ENCODE results near the gene GAS6.

The GAS6 gene

DNA sequence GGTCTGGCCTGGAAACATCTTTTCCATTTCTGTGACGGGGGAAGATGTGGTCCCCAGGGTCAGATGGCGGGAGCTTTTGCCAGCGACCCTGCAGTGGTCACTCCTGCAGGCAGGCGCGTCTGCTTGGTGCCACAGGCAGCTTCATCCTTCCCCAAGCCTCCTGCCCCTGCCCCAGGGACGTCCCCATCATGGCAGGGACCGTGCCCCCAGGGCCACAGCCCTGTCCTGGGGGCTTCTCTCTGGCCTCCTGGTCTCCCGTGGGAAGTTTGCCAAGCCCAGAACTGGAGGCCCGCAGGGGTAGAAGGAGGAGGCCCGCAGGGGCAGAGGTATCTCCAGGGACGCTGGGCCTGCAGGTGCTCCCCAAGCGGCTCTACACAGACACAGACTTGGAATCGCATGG, 57.4 kb downstream of the GAS6 start:
- Histone ChIP-seq H4K20me1 (ENCODE audit: insufficient read depth, low read length) (no peaks in the 10 kb centered on the region), H3K9me2 (replicated peaks; ENCODE audit: insufficient read depth, low read length) (no peaks in the 10 kb centered on the region), H3K9me3 (replicated peaks; ENCODE audit: insufficient read depth, low read length) (no peaks in the 10 kb centered on the region), H3F3A (ENCODE audit: insufficient read depth, low read length) (no peaks in the 10 kb centered on the region), H3K4me3 (ENCODE audit: low read length) (no peak overlapping the region), H3K4me1 (ENCODE audit: low read length) (no peaks in the 10 kb centered on the region), H3K27me3 (replicated peaks; ENCODE audit: insufficient read depth, low read length) (no peaks in the 10 kb centered on the region), H3K79me2 (ENCODE audit: low read length) (no peaks in the 10 kb centered on the region), H3K9ac (ENCODE audit: low read length) (no peak overlapping the region), H3K4me2 (ENCODE audit: low read depth, low read length) (no peak overlapping the region), H3K36me3 (replicated peaks; ENCODE audit: insufficient read depth, low read length) (no peaks in the 10 kb centered on the region), H2AFZ (ENCODE audit: low read length) (no peak overlapping the region), H3K27ac (ENCODE audit: low read length) (no peak overlapping the region)
- TF ChIP-seq EZH2 (optimal IDR thresholded peaks at IDR 0.05; ENCODE audit: low read depth, low read length) (no peak), EZH2phosphoT487 (IDR thresholded peaks at IDR 0.05; ENCODE audit: low read length) (no peak)
- TF ChIP-seq, protein P1, sequence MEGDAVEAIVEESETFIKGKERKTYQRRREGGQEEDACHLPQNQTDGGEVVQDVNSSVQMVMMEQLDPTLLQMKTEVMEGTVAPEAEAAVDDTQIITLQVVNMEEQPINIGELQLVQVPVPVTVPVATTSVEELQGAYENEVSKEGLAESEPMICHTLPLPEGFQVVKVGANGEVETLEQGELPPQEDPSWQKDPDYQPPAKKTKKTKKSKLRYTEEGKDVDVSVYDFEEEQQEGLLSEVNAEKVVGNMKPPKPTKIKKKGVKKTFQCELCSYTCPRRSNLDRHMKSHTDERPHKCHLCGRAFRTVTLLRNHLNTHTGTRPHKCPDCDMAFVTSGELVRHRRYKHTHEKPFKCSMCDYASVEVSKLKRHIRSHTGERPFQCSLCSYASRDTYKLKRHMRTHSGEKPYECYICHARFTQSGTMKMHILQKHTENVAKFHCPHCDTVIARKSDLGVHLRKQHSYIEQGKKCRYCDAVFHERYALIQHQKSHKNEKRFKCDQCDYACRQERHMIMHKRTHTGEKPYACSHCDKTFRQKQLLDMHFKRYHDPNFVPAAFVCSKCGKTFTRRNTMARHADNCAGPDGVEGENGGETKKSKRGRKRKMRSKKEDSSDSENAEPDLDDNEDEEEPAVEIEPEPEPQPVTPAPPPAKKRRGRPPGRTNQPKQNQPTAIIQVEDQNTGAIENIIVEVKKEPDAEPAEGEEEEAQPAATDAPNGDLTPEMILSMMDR (IDR thresholded peaks at IDR 0.05; ENCODE audit: low read length) = no peak
- no peak for DNase-seq

DNA sequence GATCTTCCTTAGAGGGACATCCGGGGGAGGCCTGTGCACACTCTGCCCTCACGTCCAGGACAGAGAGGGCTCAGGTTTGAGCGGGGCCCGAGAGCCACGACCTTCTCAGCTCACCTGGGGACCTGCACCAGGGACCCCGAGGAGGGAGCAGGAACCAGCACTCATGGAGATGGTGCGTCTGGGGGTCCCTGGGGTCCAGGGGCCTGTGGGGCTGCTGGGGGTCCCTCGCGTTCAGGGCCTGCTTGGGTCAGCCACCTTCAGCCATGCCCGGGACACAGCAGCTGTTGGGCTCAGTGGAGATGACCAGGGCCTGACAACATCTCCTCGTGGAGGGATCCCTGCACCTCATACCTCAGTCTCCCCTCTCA, 57.8 kb downstream of the GAS6 start:
- Histone ChIP-seq H4K20me1 (ENCODE audit: insufficient read depth, low read length) (no peaks in the 10 kb centered on the region), H3K36me3 (replicated peaks; ENCODE audit: insufficient read depth, low read length) (no peaks in the 10 kb centered on the region), H3K9me3 (replicated peaks; ENCODE audit: insufficient read depth, low read length) (no peaks in the 10 kb centered on the region), H3K4me2 (ENCODE audit: low read depth, low read length) (no peak overlapping the region), H3K27me3 (replicated peaks; ENCODE audit: insufficient read depth, low read length) (no peaks in the 10 kb centered on the region), H2AFZ (ENCODE audit: low read length) (no peak overlapping the region), H3K27ac (ENCODE audit: low read length) (no peak overlapping the region), H3K79me2 (ENCODE audit: low read length) (no peaks in the 10 kb centered on the region), H3K4me3 (ENCODE audit: low read length) (no peak overlapping the region), H3F3A (ENCODE audit: insufficient read depth, low read length) (no peaks in the 10 kb centered on the region), H3K9ac (ENCODE audit: low read length) (no peak overlapping the region), H3K4me1 (ENCODE audit: low read length) (no peaks in the 10 kb centered on the region), H3K9me2 (replicated peaks; ENCODE audit: insufficient read depth, low read length) (no peaks in the 10 kb centered on the region)
- no peak for TF ChIP-seq EZH2 (optimal IDR thresholded peaks at IDR 0.05; ENCODE audit: low read depth, low read length)
- TF ChIP-seq EZH2phosphoT487 (IDR thresholded peaks at IDR 0.05; ENCODE audit: low read length) = no peak
- TF ChIP-seq, protein P1 (IDR thresholded peaks at IDR 0.05; ENCODE audit: low read length) = no peak
- no peak for DNase-seq

DNA sequence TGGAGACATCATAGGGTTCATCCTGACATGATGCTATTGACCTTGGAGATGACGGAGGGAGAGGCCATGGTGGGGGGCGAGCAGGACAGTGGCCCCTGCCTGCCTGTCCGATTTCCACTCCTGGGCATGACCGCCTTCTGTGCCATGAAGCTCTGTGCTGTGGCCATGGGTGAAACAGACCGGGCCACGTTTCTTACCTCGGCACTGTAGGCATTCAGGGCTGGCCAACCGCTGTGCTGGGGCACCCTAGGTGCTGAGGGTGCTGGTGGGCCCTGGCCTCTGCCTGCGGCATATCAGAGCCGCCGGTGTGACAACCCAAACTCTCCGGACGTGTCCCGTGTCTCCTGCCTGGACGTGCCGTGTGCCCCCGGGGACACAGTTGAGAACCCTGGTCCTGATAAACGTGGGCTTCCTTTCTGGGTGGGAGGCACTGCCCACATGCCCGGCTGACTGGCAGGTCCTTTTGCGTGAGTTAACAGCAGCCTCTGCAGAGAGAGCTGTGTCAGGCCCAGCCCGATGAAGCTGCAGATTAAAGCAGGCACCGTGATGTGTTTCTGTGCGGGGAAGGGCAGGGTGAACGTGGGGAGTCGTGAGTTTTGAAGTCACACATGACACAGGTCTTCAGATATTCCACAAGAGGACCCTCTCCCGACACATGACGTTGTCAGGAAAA, 58.3 kb downstream of the GAS6 start:
- H3K9me2 ChIP-seq (replicated peaks; ENCODE audit: insufficient read depth, low read length) = no peaks in the 10 kb centered on the region
- H3K4me1 ChIP-seq (ENCODE audit: low read length) = no peaks in the 10 kb centered on the region
- no peak overlapping the region for H2AFZ ChIP-seq (ENCODE audit: low read length)
- H3K79me2 ChIP-seq (ENCODE audit: low read length) = no peaks in the 10 kb centered on the region
- H3F3A ChIP-seq (ENCODE audit: insufficient read depth, low read length) = no peaks in the 10 kb centered on the region
- no peak overlapping the region for H3K9ac ChIP-seq (ENCODE audit: low read length)
- H3K4me2 ChIP-seq (ENCODE audit: low read depth, low read length) = no peak overlapping the region
- no peak for DNase-seq
- no peaks in the 10 kb centered on the region for H3K27me3 ChIP-seq (replicated peaks; ENCODE audit: insufficient read depth, low read length)
- H3K27ac ChIP-seq (ENCODE audit: low read length) = no peak overlapping the region
- H3K9me3 ChIP-seq (replicated peaks; ENCODE audit: insufficient read depth, low read length) = no peaks in the 10 kb centered on the region
- no peak overlapping the region for H3K4me3 ChIP-seq (ENCODE audit: low read length)
- no peaks in the 10 kb centered on the region for H3K36me3 ChIP-seq (replicated peaks; ENCODE audit: insufficient read depth, low read length)
- TF ChIP-seq EZH2phosphoT487 (IDR thresholded peaks at IDR 0.05; ENCODE audit: low read length) = no peak
- no peak for TF ChIP-seq EZH2 (optimal IDR thresholded peaks at IDR 0.05; ENCODE audit: low read depth, low read length)
- TF ChIP-seq, protein P1 (IDR thresholded peaks at IDR 0.05; ENCODE audit: low read length) = no peak
- no peaks in the 10 kb centered on the region for H4K20me1 ChIP-seq (ENCODE audit: insufficient read depth, low read length)
